ENCODE data around the gene FAM83D.

- no peak for TF ChIP-seq POLR2AphosphoS5 (IDR thresholded peaks at IDR 0.05)
- no peak for TF ChIP-seq CTCF (IDR thresholded peaks at IDR 0.05)
Measured at GRCh38 chr20:38919683-38920082, 6.5 kb upstream of the FAM83D start.

Measured in sigmoid colon (tissue), 4 donors.